Measurements from ENCODE around the gene FAM193A.

FAM193A gene

GRCh38 chr4:2574863-2575262 lies 38.4 kb downstream of the FAM193A start:
- H3K4me3 ChIP-seq (ENCODE audit: control insufficient read depth, low read depth, low read length), result no peak overlapping the region
- TF ChIP-seq, protein P1, sequence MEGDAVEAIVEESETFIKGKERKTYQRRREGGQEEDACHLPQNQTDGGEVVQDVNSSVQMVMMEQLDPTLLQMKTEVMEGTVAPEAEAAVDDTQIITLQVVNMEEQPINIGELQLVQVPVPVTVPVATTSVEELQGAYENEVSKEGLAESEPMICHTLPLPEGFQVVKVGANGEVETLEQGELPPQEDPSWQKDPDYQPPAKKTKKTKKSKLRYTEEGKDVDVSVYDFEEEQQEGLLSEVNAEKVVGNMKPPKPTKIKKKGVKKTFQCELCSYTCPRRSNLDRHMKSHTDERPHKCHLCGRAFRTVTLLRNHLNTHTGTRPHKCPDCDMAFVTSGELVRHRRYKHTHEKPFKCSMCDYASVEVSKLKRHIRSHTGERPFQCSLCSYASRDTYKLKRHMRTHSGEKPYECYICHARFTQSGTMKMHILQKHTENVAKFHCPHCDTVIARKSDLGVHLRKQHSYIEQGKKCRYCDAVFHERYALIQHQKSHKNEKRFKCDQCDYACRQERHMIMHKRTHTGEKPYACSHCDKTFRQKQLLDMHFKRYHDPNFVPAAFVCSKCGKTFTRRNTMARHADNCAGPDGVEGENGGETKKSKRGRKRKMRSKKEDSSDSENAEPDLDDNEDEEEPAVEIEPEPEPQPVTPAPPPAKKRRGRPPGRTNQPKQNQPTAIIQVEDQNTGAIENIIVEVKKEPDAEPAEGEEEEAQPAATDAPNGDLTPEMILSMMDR (IDR thresholded peaks at IDR 0.05; ENCODE audit: control insufficient read depth, insufficient read depth, low read depth, low read length, missing control alignments), result no peak
- no peak for DNase-seq (ENCODE audit: low read depth)

DNA sequence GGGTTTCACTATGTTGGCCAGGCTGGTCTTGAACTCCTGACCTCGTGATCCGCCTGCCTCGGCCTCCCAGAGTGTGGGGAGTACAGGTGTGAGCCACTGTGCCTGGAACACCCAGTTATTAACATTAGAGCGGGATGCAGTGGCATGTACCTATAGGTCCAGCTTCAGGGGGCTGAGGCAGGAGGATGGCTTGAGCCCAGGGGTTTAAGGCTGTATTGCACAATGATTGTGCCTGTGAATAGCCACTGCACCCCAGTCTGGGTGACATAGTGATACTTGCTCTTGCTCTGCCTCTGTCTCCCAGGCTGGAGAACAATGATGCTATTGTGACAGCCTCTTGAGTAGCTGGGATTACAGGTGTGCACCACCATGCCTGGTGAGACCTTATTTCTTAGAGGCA lies 39.8 kb downstream of the FAM193A start:
- TF ChIP-seq, protein P1 (IDR thresholded peaks at IDR 0.05; ENCODE audit: control insufficient read depth, insufficient read depth, low read depth, low read length, missing control alignments), result no peak
- no peak overlapping the region for H3K4me3 ChIP-seq (ENCODE audit: control insufficient read depth, low read depth, low read length)
- DNase-seq (ENCODE audit: low read depth), result no peak

DNA sequence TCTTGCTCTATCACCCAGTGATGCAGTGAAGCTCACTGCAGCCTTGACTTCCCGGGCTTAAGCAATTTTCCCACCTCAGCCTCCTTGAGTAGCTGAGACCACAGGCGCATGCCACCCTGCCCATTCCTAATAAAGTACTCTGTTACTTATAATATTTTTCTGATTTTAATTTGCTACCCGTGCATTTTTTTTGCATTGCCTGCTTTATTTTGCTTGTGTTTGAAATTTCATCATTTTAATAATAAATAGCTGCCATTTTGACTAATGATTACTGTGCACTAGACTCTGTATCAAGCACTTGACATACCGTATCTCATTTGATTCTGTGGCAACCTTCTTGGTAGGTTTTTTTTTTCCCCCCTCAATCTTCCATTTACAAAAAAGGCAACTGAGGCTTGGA lies 41.7 kb downstream of the FAM193A start:
- TF ChIP-seq, protein P1 (IDR thresholded peaks at IDR 0.05; ENCODE audit: control insufficient read depth, insufficient read depth, low read depth, low read length, missing control alignments), result no peak
- DNase-seq (ENCODE audit: low read depth), result no peak
- H3K4me3 ChIP-seq (ENCODE audit: control insufficient read depth, low read depth, low read length), result no peak overlapping the region

DNA sequence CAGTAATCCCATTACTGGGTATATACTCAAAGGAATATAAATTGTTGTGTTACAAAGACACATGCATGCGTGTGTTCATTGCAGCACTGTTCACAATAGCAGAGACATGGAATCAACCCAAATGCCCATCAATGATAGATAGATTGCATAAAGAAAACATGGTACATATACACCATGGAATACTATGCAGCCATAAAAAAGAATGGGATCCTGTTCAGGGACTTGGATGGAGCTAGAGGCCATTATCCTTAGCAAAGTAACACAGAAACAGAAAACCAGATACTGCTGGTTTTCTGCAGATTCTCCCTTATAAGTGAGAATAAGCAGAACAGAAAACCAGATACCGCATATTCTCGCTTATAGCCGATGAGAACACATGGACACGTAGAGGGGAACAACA lies 43.5 kb downstream of the FAM193A start:
- DNase-seq (ENCODE audit: low read depth), result no peak
- H3K4me3 ChIP-seq (ENCODE audit: control insufficient read depth, low read depth, low read length), result no peak overlapping the region
- TF ChIP-seq, protein P1 (IDR thresholded peaks at IDR 0.05; ENCODE audit: control insufficient read depth, insufficient read depth, low read depth, low read length, missing control alignments), result no peak

- no peak overlapping the region for H3K4me3 ChIP-seq (ENCODE audit: control insufficient read depth, low read depth, low read length)
- TF ChIP-seq, protein P1 (IDR thresholded peaks at IDR 0.05; ENCODE audit: control insufficient read depth, insufficient read depth, low read depth, low read length, missing control alignments), result no peak
- DNase-seq (ENCODE audit: low read depth), result no peak
Measured at GRCh38 chr4:2583092-2583491, 46.6 kb downstream of the FAM193A start.

DNA sequence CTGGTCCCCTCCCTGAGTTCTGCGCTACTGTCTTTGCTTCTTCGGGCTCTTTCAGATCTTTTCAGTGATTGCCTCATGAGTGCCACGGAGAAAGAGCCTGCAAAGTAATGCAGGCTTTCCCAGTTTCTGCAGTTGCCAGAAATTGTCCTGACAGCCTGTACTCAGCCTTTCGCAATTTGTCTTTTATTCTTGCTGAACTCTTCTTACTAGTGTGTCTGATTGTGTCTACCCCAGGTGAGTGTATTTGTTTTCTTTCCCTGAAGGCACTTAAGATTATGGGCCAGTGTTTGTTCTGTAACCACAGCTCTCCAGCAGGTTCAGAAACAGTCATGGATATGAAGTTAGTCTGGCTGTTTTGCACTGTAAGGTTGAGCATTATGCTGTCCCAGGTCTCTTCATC lies 47.1 kb downstream of the FAM193A start:
- H3K4me3 ChIP-seq (ENCODE audit: control insufficient read depth, low read depth, low read length), result no peak overlapping the region
- DNase-seq (ENCODE audit: low read depth), result peak; percentile 14
- TF ChIP-seq, protein P1 (IDR thresholded peaks at IDR 0.05; ENCODE audit: control insufficient read depth, insufficient read depth, low read depth, low read length, missing control alignments), result no peak

- DNase-seq (ENCODE audit: low read depth), result no peak
- no peak overlapping the region for H3K4me3 ChIP-seq (ENCODE audit: control insufficient read depth, low read depth, low read length)
- TF ChIP-seq, protein P1 (IDR thresholded peaks at IDR 0.05; ENCODE audit: control insufficient read depth, insufficient read depth, low read depth, low read length, missing control alignments), result no peak
Measured at GRCh38 chr4:2586502-2586901, 50.1 kb downstream of the FAM193A start.

Data from AG09309 (cell line).